HG02763 (cell line): ENCODE measurements around the gene EGLN3.

ENCODE experiments used
- ATAC-seq: cut with Tn5 transposase; IDR thresholded peaks from one replicate; pipeline ENCODE4 v1.9.1; 2021; ENCODE audit warnings: mild to moderate bottlenecking, moderate library complexity; ENCODE audit not compliant: unreplicated experiment

EGLN3 gene

GRCh38 chr14:33876274-33876673 lies 74.6 kb downstream of the EGLN3 start:
- ATAC-seq = no peak
